H1 (cell line): Measurements from ENCODE around the gene KCNH1. TPM values are rescaled to one million over a fixed set of nuclear protein-coding genes. Genes with fewer than 3 reads are reported as not detected.

ENCODE experiments used
- CTCF ChIA-PET: fragments of 300-600 bp; sonication (Branson Sonifier 250); formaldehyde crosslinking; loops from one replicate; lab custom pipeline; 2021; ENCODE audit not compliant: partially characterized antibody; lab: Charles Lee
- POLR2A ChIA-PET: fragments of 300-600 bp; sonication (Branson Sonifier 250); formaldehyde crosslinking; loops from one replicate; lab custom pipeline; 2021; ENCODE audit warnings: inconsistent platforms; ENCODE audit not compliant: partially characterized antibody; lab: Charles Lee
- DNase-seq, 2 experiments: peaks; one replicate each; pipeline versions ENCODE4 v3.0.0 to v3.0.0-alpha.2; 2010 to 2022; ENCODE audit warnings: low spot score in 2 of 2, low read depth in 1 of 2, mixed read lengths in 1 of 2
- FAIRE-seq: peaks from 2 replicates; lab custom pipeline; 2011; peaks lifted over from hg19 to GRCh38; lab: Jason Lieb, UNC
- H2AFZ ChIP-seq: 2 replicates; pipeline ENCODE4 v1.8.1; 2012; ENCODE audit warnings: low read length, inconsistent platforms
- H2AK5ac ChIP-seq: 2 replicates; pipeline ENCODE4 v1.6.1; 2013; ENCODE audit warnings: low read depth, low read length
- H2BK120ac ChIP-seq: replicated peaks from 2 replicates; pipeline ENCODE3; 2013; ENCODE audit warnings: low read depth, low read length, inconsistent platforms
- H2BK12ac ChIP-seq: 2 replicates; pipeline ENCODE4 v1.6.1; 2013; ENCODE audit warnings: low read depth, low read length
- H2BK15ac ChIP-seq: 2 replicates; pipeline ENCODE4 v1.6.1; 2013; ENCODE audit warnings: low read length
- H2BK20ac ChIP-seq: 2 replicates; pipeline ENCODE4 v1.6.1; 2013; ENCODE audit warnings: low read length
- H2BK5ac ChIP-seq: 2 replicates; pipeline ENCODE4 v1.6.1; 2013; ENCODE audit warnings: low read depth, low read length
- H3K14ac ChIP-seq: 2 replicates; pipeline ENCODE4 v1.6.1; 2013; ENCODE audit warnings: inconsistent platforms; ENCODE audit not compliant: insufficient read length
- H3K18ac ChIP-seq: 2 replicates; pipeline ENCODE4 v1.6.1; 2013; ENCODE audit warnings: low read length; ENCODE audit errors: extremely low read depth
- H3K23ac ChIP-seq: 2 replicates; pipeline ENCODE4 v1.6.1; 2013; ENCODE audit warnings: inconsistent platforms; ENCODE audit not compliant: insufficient read length
- H3K23me2 ChIP-seq: 2 replicates; pipeline ENCODE4 v1.6.1; 2013; ENCODE audit warnings: low read depth, low read length
- H3K27ac ChIP-seq: 2 replicates; pipeline ENCODE4 v1.6.1; 2011; ENCODE audit warnings: low read depth, low read length, inconsistent platforms
- H3K27me3 ChIP-seq, 4 experiments: replicated peaks in 1 of 4; 1 replicate in 1 of 4; 2 replicates in 3 of 4; pipeline versions ENCODE4 v1.6.1 to v1.8.1; 2011 to 2013; ENCODE audit warnings: low read length in 3 of 4, mild to moderate bottlenecking in 3 of 4, inconsistent platforms in 2 of 4, mixed read lengths in 2 of 4, moderate library complexity in 1 of 4; ENCODE audit not compliant: control insufficient read depth in 3 of 4, insufficient read depth in 3 of 4; ENCODE audit errors: extremely low read depth in 1 of 4
- H3K36me3 ChIP-seq, 4 experiments: 2 replicates each; pipeline versions ENCODE4 v1.6.1 to v1.8.1; 2011 to 2013; ENCODE audit warnings: mild to moderate bottlenecking in 4 of 4, low read length in 3 of 4, moderate library complexity in 2 of 4, control low read depth in 1 of 4, inconsistent platforms in 1 of 4; ENCODE audit not compliant: insufficient read depth in 4 of 4, control insufficient read depth in 2 of 4
- H3K4ac ChIP-seq: replicated peaks from 2 replicates; pipeline ENCODE3; 2013; ENCODE audit warnings: low read length, low read depth, mixed read lengths, inconsistent platforms; ENCODE audit not compliant: insufficient read length
- H3K4me1 ChIP-seq, 4 experiments: replicated peaks in 1 of 4; 1 replicate in 1 of 4; 2 replicates in 3 of 4; pipeline versions ENCODE4 v1.6.1 to v1.8.1; 2011 to 2013; ENCODE audit warnings: low read length in 3 of 4, inconsistent platforms in 2 of 4, mixed read lengths in 1 of 4; ENCODE audit not compliant: insufficient read depth in 4 of 4, control insufficient read depth in 3 of 4
- H3K4me2 ChIP-seq, 2 experiments: 2 replicates each; pipeline versions ENCODE4 v1.6.1 to v1.8.1; 2011 to 2013; ENCODE audit warnings: low read depth in 2 of 2, low read length in 2 of 2, control low read depth in 1 of 2, inconsistent platforms in 1 of 2, mild to moderate bottlenecking in 1 of 2; ENCODE audit not compliant: insufficient read depth in 1 of 2
- H3K4me3 ChIP-seq, 4 experiments: fragments of 200-600, 300-600 bp in 1 of 4; sonication (generic), shearing (Covaris generic), sonication (Bioruptor Twin) in 1 of 4; 2 replicates each; pipeline versions ENCODE4 v1.5.1 to v1.8.1; 2011 to 2016; ENCODE audit warnings: low read length in 4 of 4, low read depth in 3 of 4, control low read depth in 2 of 4, inconsistent platforms in 2 of 4, mild to moderate bottlenecking in 2 of 4, mixed read lengths in 1 of 4, moderate library complexity in 1 of 4; ENCODE audit not compliant: insufficient read depth in 2 of 4; ENCODE audit errors: extremely low read depth in 1 of 4
- H3K56ac ChIP-seq: replicated peaks from 2 replicates; pipeline ENCODE3; 2013; ENCODE audit warnings: low read depth, mild to moderate bottlenecking, mixed read lengths, low read length, inconsistent platforms; ENCODE audit not compliant: insufficient read length
- H3K79me1 ChIP-seq: 2 replicates; pipeline ENCODE4 v1.6.1; 2013; ENCODE audit warnings: low read depth, low read length, control low read depth
- H3K79me2 ChIP-seq, 2 experiments: 2 replicates each; pipeline versions ENCODE4 v1.6.1 to v1.8.1; 2012 to 2013; ENCODE audit warnings: low read length in 2 of 2, mild to moderate bottlenecking in 2 of 2, inconsistent platforms in 1 of 2; ENCODE audit not compliant: insufficient read depth in 2 of 2, control insufficient read depth in 1 of 2
- H3K9ac ChIP-seq, 4 experiments: replicated peaks in 1 of 4; 1 replicate in 1 of 4; 2 replicates in 3 of 4; pipeline versions ENCODE4 v1.6.1 to v1.8.1; 2011 to 2013; ENCODE audit warnings: low read depth in 3 of 4, low read length in 3 of 4, control low read depth in 2 of 4, mild to moderate bottlenecking in 2 of 4, moderate library complexity in 2 of 4, inconsistent platforms in 1 of 4; ENCODE audit errors: extremely low read depth in 1 of 4
- H3K9me3 ChIP-seq, 2 experiments: 2 replicates each; pipeline versions ENCODE4 v1.6.1 to v1.8.1; 2012 to 2013; ENCODE audit warnings: mild to moderate bottlenecking in 2 of 2, moderate library complexity in 2 of 2, control low read depth in 1 of 2, inconsistent platforms in 1 of 2, low read depth in 1 of 2, low read length in 1 of 2, mixed read lengths in 1 of 2; ENCODE audit not compliant: insufficient read depth in 2 of 2
- H4K20me1 ChIP-seq, 2 experiments: replicated peaks in 1 of 2; 2 replicates each; pipeline versions ENCODE3 to v1.8.1; 2011 to 2013; ENCODE audit warnings: inconsistent platforms in 2 of 2, low read length in 2 of 2, mild to moderate bottlenecking in 1 of 2; ENCODE audit not compliant: insufficient read depth in 2 of 2, control insufficient read depth in 1 of 2
- H4K5ac ChIP-seq: 2 replicates; pipeline ENCODE4 v1.6.1; 2013; ENCODE audit warnings: low read length, low read depth, mixed read lengths, inconsistent platforms; ENCODE audit not compliant: insufficient read length
- H4K8ac ChIP-seq: 2 replicates; pipeline ENCODE4 v1.8.0; 2013; ENCODE audit warnings: mild to moderate bottlenecking, moderate library complexity, low read length, inconsistent platforms; ENCODE audit not compliant: insufficient read depth; ENCODE audit errors: extremely low read depth
- H4K91ac ChIP-seq: replicated peaks from 2 replicates; pipeline ENCODE3; 2013; ENCODE audit warnings: low read length, mixed read lengths, inconsistent platforms; ENCODE audit not compliant: insufficient read length
- BRCA1 ChIP-seq: IDR thresholded peaks from 2 replicates; pipeline ENCODE4 v1.6.1; 2012; ENCODE audit warnings: low read depth, low read length, improper control_type of control experiment
- CBX5 ChIP-seq: fragments of 300-800, 300-1000 bp; sonication (generic); IDR thresholded peaks from 2 replicates; pipeline ENCODE4 v1.7.1; 2016; ENCODE audit warnings: antibody characterized with exemption, low read length, low read depth
- EZH2 ChIP-seq: fragments of 200-600 bp; sonication (generic); IDR thresholded peaks from 2 replicates; pipeline ENCODE4 v1.7.1; 2012; ENCODE audit warnings: low read depth, mild to moderate bottlenecking, moderate library complexity, low read length, inconsistent platforms; ENCODE audit not compliant: severe bottlenecking
- HDAC2 ChIP-seq, 2 experiments: fragments of 300-600 bp in 1 of 2; sonication (generic) in 1 of 2; IDR thresholded peaks; 2 replicates each; pipeline ENCODE4 v1.6.1; 2011 to 2012; ENCODE audit warnings: low read depth in 2 of 2, low read length in 2 of 2, mild to moderate bottlenecking in 2 of 2, moderate library complexity in 2 of 2, borderline replicate concordance in 1 of 2, inconsistent platforms in 1 of 2
- KDM5A ChIP-seq: fragments of 200-600 bp; IDR thresholded peaks from 2 replicates; pipeline ENCODE4 v1.7.1; 2012; ENCODE audit warnings: mild to moderate bottlenecking, low read length, inconsistent platforms, mixed read lengths
- RAD21 ChIP-seq, 2 experiments: IDR thresholded peaks in 1 of 2; conservative IDR thresholded peaks in 1 of 2; 2 replicates each; pipeline ENCODE4 v1.6.1; 2011; ENCODE audit warnings: low read depth in 2 of 2, low read length in 2 of 2, improper control_type of control experiment in 1 of 2, inconsistent platforms in 1 of 2, mild to moderate bottlenecking in 1 of 2, moderate library complexity in 1 of 2
- RFX5 ChIP-seq: IDR thresholded peaks from 2 replicates; pipeline ENCODE4 v1.6.1; 2011; ENCODE audit warnings: low read depth, low read length, improper control_type of control experiment, borderline replicate concordance
- polyA plus RNA-seq, 7 experiments: library from polyadenylated mRNA; depleted of rRNA in 3 of 7; stranded (reverse) in 5 of 7; unstranded in 2 of 7; fragments of >200 nt in 5 of 7; fragments of 200-250 nt in 2 of 7; gene quantifications; 1 replicate in 5 of 7; 2 replicates in 1 of 7; 4 replicates in 1 of 7; pipeline versions ENCODE4 v1.2.1 to v1.2.3, GENCODE V29; 2011 to 2013; ENCODE audit warnings: missing spikeins in 2 of 7, mixed read lengths in 2 of 7
- total RNA-seq: library from RNA; stranded (reverse); fragmentation: NEBNext Ultra II Directional; extraction: Animal tissue kit (Norgen Biotek cat#: 25700); gene quantifications from 2 replicates; pipeline ENCODE4 v1.2.1, GENCODE V29; 2021
- TF ChIP-seq, protein P1 (sequence below): IDR thresholded peaks from 2 replicates; pipeline ENCODE4 v1.6.1; 2012; ENCODE audit warnings: inconsistent platforms
- TF ChIP-seq, protein P2 (sequence below): IDR thresholded peaks from 2 replicates; pipeline ENCODE4 v1.6.1; 2012; ENCODE audit warnings: low read length, inconsistent platforms

Gene KCNH1
- total and polyA plus RNA-seq, 2 of the 8 experiments (the other 6 are each of a cell fraction or from before 2014, with no cell fraction given) = 0.27 to 0.34 TPM

DNA sequence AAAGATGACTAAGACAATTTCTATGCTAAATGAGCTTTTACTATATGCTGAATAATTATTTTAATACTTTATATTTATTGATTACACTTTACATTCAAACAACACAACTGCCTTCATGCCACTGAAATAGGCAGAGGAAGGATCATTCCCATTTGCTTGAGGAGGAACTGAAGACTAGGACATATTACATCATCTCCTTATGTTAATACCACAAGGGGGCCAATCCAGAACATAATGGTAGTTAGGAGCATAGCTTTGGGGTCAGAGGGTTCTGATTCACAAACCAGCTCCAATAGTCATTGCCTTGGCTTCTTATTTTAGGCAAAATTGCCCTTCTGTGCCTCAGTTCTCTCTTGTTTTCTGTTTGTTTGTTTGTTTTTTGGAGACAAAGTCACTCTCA is 306.5 kb downstream of the KCNH1 start:
- no peaks in the 10 kb centered on the region for H3K9me3 ChIP-seq
- H3K27ac ChIP-seq = no peak overlapping the region
- no peak overlapping the region for H2BK12ac ChIP-seq
- no peak overlapping the region for H3K9ac ChIP-seq
- no peak overlapping the region for H2BK120ac ChIP-seq
- H3K23ac ChIP-seq = no peak overlapping the region
- no peaks in the 10 kb centered on the region for H3K79me1 ChIP-seq
- no peak overlapping the region for H3K4me3 ChIP-seq
- no peak overlapping the region for H3K56ac ChIP-seq
- H3K4me1 ChIP-seq = no peaks in the 10 kb centered on the region
- H3K14ac ChIP-seq = no peak overlapping the region
- ChIA-PET CTCF (interaction anchor here (0.5 to 1.5 kb wide), 3 partner anchors 13 to 120 kb away, joined by 3 to 4 read pairs (median 3); no protein-coding TSS in a partner anchor), POLR2A (no interaction called here)
- no peak overlapping the region for H2AK5ac ChIP-seq
- H3K4ac ChIP-seq = no peak overlapping the region
- H4K20me1 ChIP-seq = no peaks in the 10 kb centered on the region
- no peaks in the 10 kb centered on the region for H3K79me2 ChIP-seq
- H4K5ac ChIP-seq = no peak overlapping the region
- TF ChIP-seq BRCA1 = no peak
- no peak for TF ChIP-seq KDM5A
- no peak for TF ChIP-seq RFX5
- TF ChIP-seq, protein P1, sequence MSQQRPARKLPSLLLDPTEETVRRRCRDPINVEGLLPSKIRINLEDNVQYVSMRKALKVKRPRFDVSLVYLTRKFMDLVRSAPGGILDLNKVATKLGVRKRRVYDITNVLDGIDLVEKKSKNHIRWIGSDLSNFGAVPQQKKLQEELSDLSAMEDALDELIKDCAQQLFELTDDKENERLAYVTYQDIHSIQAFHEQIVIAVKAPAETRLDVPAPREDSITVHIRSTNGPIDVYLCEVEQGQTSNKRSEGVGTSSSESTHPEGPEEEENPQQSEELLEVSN = no peak
- TF ChIP-seq CBX5 = no peak
- TF ChIP-seq EZH2 = no peak
- TF ChIP-seq HDAC2 (IDR thresholded peaks at IDR 0.05; ENCODE audit: borderline replicate concordance in 1 of 2, low read depth in 2 of 2, low read length in 2 of 2) = no peak
- TF ChIP-seq RAD21 (IDR thresholded peaks at IDR 0.05 in 1 of 2, conservative IDR thresholded peaks at IDR 0.05 in 1 of 2; ENCODE audit: low read depth in 2 of 2, low read length in 2 of 2) = no peak
- TF ChIP-seq, protein P2, sequence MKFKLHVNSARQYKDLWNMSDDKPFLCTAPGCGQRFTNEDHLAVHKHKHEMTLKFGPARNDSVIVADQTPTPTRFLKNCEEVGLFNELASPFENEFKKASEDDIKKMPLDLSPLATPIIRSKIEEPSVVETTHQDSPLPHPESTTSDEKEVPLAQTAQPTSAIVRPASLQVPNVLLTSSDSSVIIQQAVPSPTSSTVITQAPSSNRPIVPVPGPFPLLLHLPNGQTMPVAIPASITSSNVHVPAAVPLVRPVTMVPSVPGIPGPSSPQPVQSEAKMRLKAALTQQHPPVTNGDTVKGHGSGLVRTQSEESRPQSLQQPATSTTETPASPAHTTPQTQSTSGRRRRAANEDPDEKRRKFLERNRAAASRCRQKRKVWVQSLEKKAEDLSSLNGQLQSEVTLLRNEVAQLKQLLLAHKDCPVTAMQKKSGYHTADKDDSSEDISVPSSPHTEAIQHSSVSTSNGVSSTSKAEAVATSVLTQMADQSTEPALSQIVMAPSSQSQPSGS = no peak
- H3K18ac ChIP-seq = no peak overlapping the region
- no peaks in the 10 kb centered on the region for H3K36me3 ChIP-seq
- no peak overlapping the region for H2AFZ ChIP-seq
- H4K91ac ChIP-seq = no peak overlapping the region
- no peak overlapping the region for H2BK20ac ChIP-seq
- H4K8ac ChIP-seq = no peak overlapping the region
- H3K23me2 ChIP-seq = no peaks in the 10 kb centered on the region
- FAIRE-seq = no peak
- H2BK15ac ChIP-seq = no peak overlapping the region
- H3K27me3 ChIP-seq = no peaks in the 10 kb centered on the region
- DNase-seq = no peak
- no peak overlapping the region for H2BK5ac ChIP-seq
- no peak overlapping the region for H3K4me2 ChIP-seq
